GM19239 (cell line): Measurements from ENCODE around the gene SLC9A9.
A peak's percentile ranks its signal among the peaks of the same experiment; 100 is the strongest.

Experiments used
- DNase-seq: peaks from one replicate; pipeline ENCODE4 v3.0.0; 2011; ENCODE audit warnings: low spot score; ENCODE audit not compliant: insufficient read length
- FAIRE-seq: peaks from 2 replicates; lab custom pipeline; 2011; peaks lifted over from hg19 to GRCh38; lab: Jason Lieb, UNC

The SLC9A9 gene

GRCh38 chr3:143658861-143659260 is 189.4 kb downstream of the SLC9A9 start:
- no peak for DNase-seq
- FAIRE-seq, result no peak

GRCh38 chr3:143658116-143658515 is 190.2 kb downstream of the SLC9A9 start:
- DNase-seq (no peak), FAIRE-seq (no peak)

GRCh38 chr3:143657391-143657790 is 190.9 kb downstream of the SLC9A9 start:
- FAIRE-seq (peak; percentile 51), DNase-seq (no peak)

- DNase-seq (no peak), FAIRE-seq (no peak)
These were observed 193.4 kb downstream of the SLC9A9 start for GRCh38 chr3:143654906-143655305.

GRCh38 chr3:143653935-143654334 is 194.3 kb downstream of the SLC9A9 start:
- FAIRE-seq, result no peak
- no peak for DNase-seq

GRCh38 chr3:143653493-143653892 is 194.8 kb downstream of the SLC9A9 start:
- FAIRE-seq, result no peak
- DNase-seq, result no peak

GRCh38 chr3:143652118-143652517 is 196.2 kb downstream of the SLC9A9 start:
- DNase-seq (no peak), FAIRE-seq (no peak)

- no peak for DNase-seq
- no peak for FAIRE-seq
These were observed 197.4 kb downstream of the SLC9A9 start for GRCh38 chr3:143650827-143651226.

GRCh38 chr3:143650120-143650519 is 198.1 kb downstream of the SLC9A9 start:
- DNase-seq, result no peak
- no peak for FAIRE-seq

GRCh38 chr3:143648708-143649107 is 199.6 kb downstream of the SLC9A9 start:
- FAIRE-seq, result no peak

GRCh38 chr3:143648218-143648617 is 200.1 kb downstream of the SLC9A9 start:
- no peak for FAIRE-seq
- no peak for DNase-seq

More at GRCh38 chr3:143648708-143649107, 199.6 kb downstream of the SLC9A9 start:
- no peak for DNase-seq

GRCh38 chr3:143644370-143645089 is 203.7 kb downstream of the SLC9A9 start:
- DNase-seq, result peak; percentile 21
- peak; percentile 83 for FAIRE-seq

GRCh38 chr3:143643905-143644304 is 204.4 kb downstream of the SLC9A9 start:
- no peak for DNase-seq
- no peak for FAIRE-seq

GRCh38 chr3:143640774-143641173 is 207.5 kb downstream of the SLC9A9 start:
- DNase-seq, result no peak
- no peak for FAIRE-seq

GRCh38 chr3:143637133-143637532 is 211.1 kb downstream of the SLC9A9 start:
- DNase-seq (no peak), FAIRE-seq (no peak)

GRCh38 chr3:143634991-143635390 is 213.3 kb downstream of the SLC9A9 start:
- no peak for DNase-seq
- FAIRE-seq, result no peak

- DNase-seq (no peak), FAIRE-seq (no peak)
These were observed 213.8 kb downstream of the SLC9A9 start for GRCh38 chr3:143634427-143634826.

- no peak for FAIRE-seq
- DNase-seq, result no peak
These were observed 214.5 kb downstream of the SLC9A9 start for GRCh38 chr3:143633816-143634215.

GRCh38 chr3:143629726-143630125 is 218.5 kb downstream of the SLC9A9 start:
- FAIRE-seq (no peak), DNase-seq (no peak)

- no peak for DNase-seq
These were observed 219.3 kb downstream of the SLC9A9 start for GRCh38 chr3:143628971-143629370.

GRCh38 chr3:143627336-143627735 is 220.9 kb downstream of the SLC9A9 start:
- no peak for FAIRE-seq
- no peak for DNase-seq

More at GRCh38 chr3:143628971-143629370, 219.3 kb downstream of the SLC9A9 start:
- FAIRE-seq, result no peak

GRCh38 chr3:143619231-143619630 is 229.0 kb downstream of the SLC9A9 start:
- FAIRE-seq (no peak), DNase-seq (no peak)
